Hepatocyte (in vitro differentiated cells): ENCODE data around the gene LPP. TPM values are rescaled to one million over a fixed set of nuclear protein-coding genes. Genes with fewer than 3 reads are reported as not detected.

ENCODE experiments used
- DNase-seq: peaks from one replicate; pipeline ENCODE4 v3.0.0-alpha.2; 2016; ENCODE audit warnings: low spot score
- H2AFZ ChIP-seq: fragments of 200-600 bp; sonication (generic); 2 replicates; pipeline ENCODE4 v1.6.0; 2016; ENCODE audit warnings: antibody characterized with exemption, mild to moderate bottlenecking
- H3K27ac ChIP-seq: fragments of 200-600 bp; sonication (generic); 2 replicates; pipeline ENCODE4 v1.5.1; 2016; ENCODE audit warnings: mild to moderate bottlenecking
- H3K27me3 ChIP-seq: fragments of 200-600 bp; sonication (generic); 2 replicates; pipeline ENCODE4 v1.6.1; 2016
- H3K36me3 ChIP-seq: fragments of 200-600 bp; sonication (generic); replicated peaks from 2 replicates; pipeline ENCODE4 v1.5.1; 2016; ENCODE audit warnings: low read depth; ENCODE audit not compliant: insufficient read depth
- H3K4me1 ChIP-seq: fragments of 200-600 bp; sonication (generic); 2 replicates; pipeline ENCODE4 v1.5.1; 2016; ENCODE audit warnings: mild to moderate bottlenecking, moderate library complexity; ENCODE audit not compliant: insufficient read depth
- H3K4me2 ChIP-seq: fragments of 200-600 bp; sonication (generic); 2 replicates; pipeline ENCODE4 v1.6.0; 2016
- H3K4me3 ChIP-seq: fragments of 200-600 bp; sonication (generic); 2 replicates; pipeline ENCODE4 v1.5.1; 2016; ENCODE audit warnings: mild to moderate bottlenecking
- H3K79me2 ChIP-seq: fragments of 200-600 bp; sonication (generic); 2 replicates; pipeline ENCODE4 v1.6.0; 2017; ENCODE audit warnings: mild to moderate bottlenecking
- H3K9me2 ChIP-seq: fragments of 200-600 bp; sonication (generic); replicated peaks from 2 replicates; pipeline ENCODE4 v1.6.0; 2017; ENCODE audit warnings: mild to moderate bottlenecking; ENCODE audit not compliant: insufficient read depth
- H3K9me3 ChIP-seq: fragments of 200-600 bp; sonication (generic); 2 replicates; pipeline ENCODE4 v1.5.1; 2016; ENCODE audit warnings: low read depth, mild to moderate bottlenecking
- H4K20me1 ChIP-seq: fragments of 200-600 bp; sonication (generic); 2 replicates; pipeline ENCODE4 v1.6.0; 2016; ENCODE audit warnings: mild to moderate bottlenecking; ENCODE audit not compliant: insufficient read depth, poor library complexity, severe bottlenecking
- CTCF ChIP-seq: fragments of 200-600 bp; sonication (generic); IDR thresholded peaks from 2 replicates; pipeline ENCODE4 v1.5.1; 2016; ENCODE audit warnings: antibody characterized with exemption, mild to moderate bottlenecking; ENCODE audit not compliant: poor library complexity
- EZH2 ChIP-seq: fragments of 200-600 bp; sonication (generic); IDR thresholded peaks from 2 replicates; pipeline ENCODE4 v1.6.1; 2016; ENCODE audit warnings: antibody characterized with exemption, mild to moderate bottlenecking, borderline replicate concordance
- EZH2phosphoT487 ChIP-seq: fragments of 200-600 bp; sonication (generic); IDR thresholded peaks from one replicate; pipeline ENCODE4 v1.6.1; 2018; ENCODE audit warnings: antibody characterized with exemption, mild to moderate bottlenecking, low read depth, moderate library complexity; ENCODE audit not compliant: unreplicated experiment, severe bottlenecking
- WGBS: methylation state at CpG from one replicate; pipeline ENCODE4 v1.1.6; 2016; ENCODE audit warnings: low lambda C conversion rate; ENCODE audit errors: missing lambda C conversion rate; 5-methylcytosine and 5-hydroxymethylcytosine counted together
- polyA plus RNA-seq: library from polyadenylated mRNA; unstranded; fragments of >200 nt; fragmentation: Nextera tagmentation; extraction: Ambion mirVana; gene quantifications from 2 replicates; pipeline ENCODE4 v1.2.1, GENCODE V29; 2016
- total RNA-seq: library from RNA; depleted of rRNA; stranded (reverse); fragments of >200 nt; gene quantifications from 2 replicates; pipeline ENCODE4 v1.2.3, GENCODE V29; 2014

Gene LPP
- total and polyA plus RNA-seq, 2 experiments from 2014 or later: 53.2 to 73.8 TPM

GRCh38 chr3:188280627-188281026 is 126.7 kb downstream of the LPP start:
- 75% methylated on average over 5 of the region's 5 CpGs for WGBS
- H3K79me2 ChIP-seq: peaks cover 83% of the 10 kb centered on the region
- peaks cover 16% of the 10 kb centered on the region for H3K4me1 ChIP-seq
- H3K9me2 ChIP-seq: no peaks in the 10 kb centered on the region
- no peaks in the 10 kb centered on the region for H3K9me3 ChIP-seq
- no peak for DNase-seq
- H3K4me3 ChIP-seq: no peak overlapping the region
- H3K36me3 ChIP-seq: no peaks in the 10 kb centered on the region
- no peaks in the 10 kb centered on the region for H4K20me1 ChIP-seq
- H3K27ac ChIP-seq: no peak overlapping the region
- no peak overlapping the region for H3K4me2 ChIP-seq
- no peak overlapping the region for H2AFZ ChIP-seq
- no peaks in the 10 kb centered on the region for H3K27me3 ChIP-seq
- TF ChIP-seq CTCF (no peak), EZH2phosphoT487 (no peak), EZH2 (no peak)

- H3K36me3 ChIP-seq: no peaks in the 10 kb centered on the region
- no peak overlapping the region for H2AFZ ChIP-seq
- no peaks in the 10 kb centered on the region for H3K27me3 ChIP-seq
- H3K9me3 ChIP-seq: no peaks in the 10 kb centered on the region
- DNase-seq: peak; percentile 23
- peaks cover 16% of the 10 kb centered on the region for H3K4me1 ChIP-seq
- peaks cover 87% of the 10 kb centered on the region for H3K79me2 ChIP-seq
- H3K27ac ChIP-seq: peak overlapping the region; percentile 56
- no peak for TF ChIP-seq EZH2
- no peak for TF ChIP-seq EZH2phosphoT487
- TF ChIP-seq CTCF: no peak
- H3K4me3 ChIP-seq: no peak overlapping the region
- no peak overlapping the region for H3K4me2 ChIP-seq
- no peaks in the 10 kb centered on the region for H4K20me1 ChIP-seq
- no peaks in the 10 kb centered on the region for H3K9me2 ChIP-seq
Observed at GRCh38 chr3:188282871-188283270, 128.9 kb downstream of the LPP start.

GRCh38 chr3:188283347-188283746 is 129.4 kb downstream of the LPP start:
- Histone ChIP-seq H3K79me2 (peaks cover 87% of the 10 kb centered on the region), H3K27ac (peak overlapping the region; percentile 56), H3K9me3 (no peaks in the 10 kb centered on the region), H3K27me3 (no peaks in the 10 kb centered on the region), H2AFZ (no peak overlapping the region), H3K36me3 (no peaks in the 10 kb centered on the region), H3K4me2 (no peak overlapping the region), H3K4me1 (peaks cover 16% of the 10 kb centered on the region), H3K4me3 (no peak overlapping the region), H3K9me2 (no peaks in the 10 kb centered on the region), H4K20me1 (no peaks in the 10 kb centered on the region)
- peak; percentile 65 for DNase-seq
- TF ChIP-seq EZH2phosphoT487 (no peak), CTCF (peak; percentile 31)
- 59% methylated on average over 4 of the region's 4 CpGs for WGBS

- WGBS: 86% methylated on average over 9 of the region's 9 CpGs
- Histone ChIP-seq H3K4me2 (no peak overlapping the region), H3K9me2 (no peaks in the 10 kb centered on the region), H2AFZ (no peak overlapping the region), H3K4me1 (peaks cover 16% of the 10 kb centered on the region), H3K79me2 (peaks cover 83% of the 10 kb centered on the region), H3K9me3 (no peaks in the 10 kb centered on the region), H3K27me3 (no peaks in the 10 kb centered on the region), H4K20me1 (no peaks in the 10 kb centered on the region), H3K4me3 (no peak overlapping the region), H3K27ac (peak overlapping the region; percentile 24), H3K36me3 (no peaks in the 10 kb centered on the region)
- DNase-seq: no peak
- TF ChIP-seq CTCF: no peak
- TF ChIP-seq EZH2: no peak
- TF ChIP-seq EZH2phosphoT487: no peak
Observed at GRCh38 chr3:188284455-188285212, 130.7 kb downstream of the LPP start.
